ENCODE measurements around the gene CIRBP. TPM values are rescaled to one million over a fixed set of nuclear protein-coding genes. Genes with fewer than 3 reads are reported as not detected.

The CIRBP gene
- total RNA-seq, 2 experiments from 2014 or later, result 172 to 195 TPM

GRCh38 chr19:1280636-1281568 lies 11.8 kb downstream of the CIRBP start:
- no peak overlapping the region for H3K27ac Mint-ChIP-seq
- CTCF ChIA-PET, result interaction anchor here (1.2 to 6.3 kb wide), 5 partner anchors 14 to 91 kb away, joined by 3 to 57 read pairs (median 6); no protein-coding TSS in a partner anchor
- POLR2A ChIA-PET, result interaction anchor here (1.1 kb wide), 1 partner anchor 102 kb away, joined by 3 read pairs; no protein-coding TSS in a partner anchor

GRCh38 chr19:1281569-1282287 lies 12.6 kb downstream of the CIRBP start:
- DNase-seq, result no peak
- ChIA-PET POLR2A (interaction anchor here (3.1 kb wide), 1 partner anchor 12 kb away, joined by 9 read pairs; the partner anchor contains the start of gene CIRBP), CTCF (no interaction called here)
- H3K4me3 Mint-ChIP-seq, result no peak overlapping the region
- H3K4me1 Mint-ChIP-seq (ENCODE audit: low read depth), result peaks cover 23% of the 10 kb centered on the region
- H3K36me3 Mint-ChIP-seq (ENCODE audit: low read depth), result peaks cover 22% of the 10 kb centered on the region
- no peak for ATAC-seq
- no peak overlapping the region for H3K27ac Mint-ChIP-seq
- peaks cover 18% of the 10 kb centered on the region for H3K27me3 Mint-ChIP-seq (ENCODE audit: low read depth)
- H3K9me3 Mint-ChIP-seq (ENCODE audit: insufficient read depth), result no peaks in the 10 kb centered on the region

More at GRCh38 chr19:1280636-1281568, 11.8 kb downstream of the CIRBP start:
- DNase-seq (no peak), ATAC-seq (no peak)
- Mint-ChIP-seq H3K4me1 (ENCODE audit: low read depth) (peaks cover 24% of the 10 kb centered on the region), H3K4me3 (no peak overlapping the region), H3K9me3 (ENCODE audit: insufficient read depth) (no peaks in the 10 kb centered on the region), H3K36me3 (ENCODE audit: low read depth) (peaks cover 25% of the 10 kb centered on the region), H3K27me3 (ENCODE audit: low read depth) (peaks cover 14% of the 10 kb centered on the region)

GRCh38 chr19:1282588-1283206 lies 13.6 kb downstream of the CIRBP start:
- Mint-ChIP-seq H3K36me3 (ENCODE audit: low read depth) (peaks cover 19% of the 10 kb centered on the region), H3K27ac (no peak overlapping the region), H3K4me1 (ENCODE audit: low read depth) (peaks cover 20% of the 10 kb centered on the region), H3K4me3 (no peak overlapping the region), H3K9me3 (ENCODE audit: insufficient read depth) (no peaks in the 10 kb centered on the region), H3K27me3 (ENCODE audit: low read depth) (peaks cover 19% of the 10 kb centered on the region)
- POLR2A ChIA-PET, result interaction anchor here (0.5 to 3.1 kb wide), 3 partner anchors 13 to 31 kb away, joined by 3 to 9 read pairs (median 4); partner anchors contain the start of gene CIRBP
- no peak for DNase-seq
- no peak for ATAC-seq
- CTCF ChIA-PET, result interaction anchor here (0.9 kb wide), 1 partner anchor 82 kb away, joined by 3 read pairs; no protein-coding TSS in a partner anchor

GRCh38 chr19:1283207-1283916 lies 14.2 kb downstream of the CIRBP start:
- Mint-ChIP-seq H3K4me3 (no peak overlapping the region), H3K4me1 (ENCODE audit: low read depth) (peaks cover 17% of the 10 kb centered on the region), H3K9me3 (ENCODE audit: insufficient read depth) (no peaks in the 10 kb centered on the region), H3K36me3 (ENCODE audit: low read depth) (peaks cover 15% of the 10 kb centered on the region), H3K27ac (no peak overlapping the region), H3K27me3 (ENCODE audit: low read depth) (peaks cover 22% of the 10 kb centered on the region)
- ChIA-PET POLR2A (interaction anchor here (0.5 to 3.1 kb wide), 3 partner anchors 14 to 32 kb away, joined by 3 to 9 read pairs (median 4); partner anchors contain the start of gene CIRBP), CTCF (interaction anchor here (0.9 to 1.7 kb wide), 2 partner anchors 7 to 81 kb away, joined by 3 read pairs; no protein-coding TSS in a partner anchor)
- DNase-seq (no peak), ATAC-seq (no peak)

- Mint-ChIP-seq H3K4me3 (no peak overlapping the region), H3K27ac (no peak overlapping the region), H3K36me3 (ENCODE audit: low read depth) (peaks cover 13% of the 10 kb centered on the region), H3K4me1 (ENCODE audit: low read depth) (peaks cover 17% of the 10 kb centered on the region), H3K27me3 (ENCODE audit: low read depth) (peaks cover 22% of the 10 kb centered on the region), H3K9me3 (ENCODE audit: insufficient read depth) (no peaks in the 10 kb centered on the region)
- DNase-seq (no peak), ATAC-seq (no peak)
- ChIA-PET POLR2A (interaction anchor here (3.1 kb wide), 1 partner anchor 15 kb away, joined by 9 read pairs; the partner anchor contains the start of gene CIRBP), CTCF (interaction anchor here (1.7 kb wide), 1 partner anchor 8 kb away, joined by 3 read pairs; no protein-coding TSS in a partner anchor)
These were observed 14.8 kb downstream of the CIRBP start for GRCh38 chr19:1283917-1284292.

- no peak for DNase-seq
- Mint-ChIP-seq H3K4me3 (no peak overlapping the region), H3K27me3 (ENCODE audit: low read depth) (peaks cover 25% of the 10 kb centered on the region), H3K9me3 (ENCODE audit: insufficient read depth) (no peaks in the 10 kb centered on the region), H3K27ac (no peak overlapping the region), H3K4me1 (ENCODE audit: low read depth) (peaks cover 17% of the 10 kb centered on the region), H3K36me3 (ENCODE audit: low read depth) (peaks cover 10% of the 10 kb centered on the region)
- POLR2A ChIA-PET, result interaction anchor here (0.6 to 3.1 kb wide), 2 partner anchors 15 to 1927 kb away, joined by 3 to 9 read pairs; partner anchors contain the start of gene CIRBP
- ATAC-seq, result no peak
- CTCF ChIA-PET, result interaction anchor here (1.7 kb wide), 1 partner anchor 8 kb away, joined by 3 read pairs; no protein-coding TSS in a partner anchor
These were observed 15.3 kb downstream of the CIRBP start for GRCh38 chr19:1284293-1284978.

GRCh38 chr19:1284979-1285736 lies 16.0 kb downstream of the CIRBP start:
- no peaks in the 10 kb centered on the region for H3K9me3 Mint-ChIP-seq (ENCODE audit: insufficient read depth)
- ChIA-PET CTCF (interaction anchor here (1.7 kb wide), 1 partner anchor 9 kb away, joined by 3 read pairs; no protein-coding TSS in a partner anchor), POLR2A (interaction anchor here (0.6 to 3.1 kb wide), 2 partner anchors 16 to 1926 kb away, joined by 3 to 9 read pairs; partner anchors contain the start of gene CIRBP)
- no peak for DNase-seq
- peaks cover 10% of the 10 kb centered on the region for H3K4me1 Mint-ChIP-seq (ENCODE audit: low read depth)
- ATAC-seq, result no peak
- H3K36me3 Mint-ChIP-seq (ENCODE audit: low read depth), result peaks cover 3% of the 10 kb centered on the region
- H3K4me3 Mint-ChIP-seq, result no peak overlapping the region
- peaks cover 25% of the 10 kb centered on the region for H3K27me3 Mint-ChIP-seq (ENCODE audit: low read depth)
- no peak overlapping the region for H3K27ac Mint-ChIP-seq

- ChIA-PET POLR2A (no interaction called here), CTCF (no interaction called here)
- H3K4me3 Mint-ChIP-seq, result peak within 1 kb of the TSS; percentile 36
- no peaks in the 10 kb centered on the region for H3K9me3 Mint-ChIP-seq (ENCODE audit: insufficient read depth)
- H3K4me1 Mint-ChIP-seq (ENCODE audit: low read depth), result peaks cover 10% of the 10 kb centered on the region
- H3K27me3 Mint-ChIP-seq (ENCODE audit: low read depth), result peaks cover 25% of the 10 kb centered on the region
- ATAC-seq, result no peak
- DNase-seq, result no peak
- no peaks in the 10 kb centered on the region for H3K36me3 Mint-ChIP-seq (ENCODE audit: low read depth)
- no peak within 1 kb of the TSS for H3K27ac Mint-ChIP-seq
These were observed 16.7 kb downstream of the CIRBP start, which contains the start of gene EFNA2 for GRCh38 chr19:1285737-1286360. Gene EFNA2, plus strand, starts transcription at chr19:1285873. Its CDS starts 296 bp downstream, at chr19:1286169.

- CTCF ChIA-PET, result no interaction called here
- H3K36me3 Mint-ChIP-seq (ENCODE audit: low read depth), result no peaks in the 10 kb centered on the region
- peaks cover 25% of the 10 kb centered on the region for H3K27me3 Mint-ChIP-seq (ENCODE audit: low read depth)
- H3K27ac Mint-ChIP-seq, result no peak overlapping the region
- H3K4me3 Mint-ChIP-seq, result peak overlapping the region; percentile 36
- H3K9me3 Mint-ChIP-seq (ENCODE audit: insufficient read depth), result no peaks in the 10 kb centered on the region
- POLR2A ChIA-PET, result no interaction called here
- peaks cover 8% of the 10 kb centered on the region for H3K4me1 Mint-ChIP-seq (ENCODE audit: low read depth)
- no peak for ATAC-seq
- DNase-seq, result no peak
These were observed 17.6 kb downstream of the CIRBP start for GRCh38 chr19:1286487-1287353.
